T-helper 2 cell treated with Interferon-gamma antibody and Interleukin-4, amounts not matched to agents 100 ng/mL and 5 ng/mL, for 36 hours (primary cell): ENCODE data around the gene KCNIP3. TPM values are rescaled to one million over a fixed set of nuclear protein-coding genes. Genes with fewer than 3 reads are reported as not detected.

Experiments
- intact Hi-C: fragments of 100-400 bp; cut with micrococcal nuclease; formaldehyde crosslinking; loops from one replicate; pipeline ENCODE4 v1.15.1; 2023
- total RNA-seq: library from RNA; stranded (reverse); gene quantifications from 2 replicates; pipeline ENCODE4 v1.2.3, GENCODE V29; 2022

KCNIP3 gene
- total RNA-seq, 1 donor from 2014 or later = not detected

GRCh38 chr2:95312543-95313201 is 15.5 kb downstream of the KCNIP3 start:
- intact Hi-C loops = no loop called here

GRCh38 chr2:95313296-95314131 is 16.4 kb downstream of the KCNIP3 start:
- intact Hi-C loops = no loop called here

GRCh38 chr2:95314598-95314963 is 17.4 kb downstream of the KCNIP3 start:
- intact Hi-C loops = no loop called here

- intact Hi-C loops = no loop called here
These were observed 17.9 kb downstream of the KCNIP3 start for GRCh38 chr2:95314964-95315611.

- intact Hi-C loops = no loop called here
These were observed 18.8 kb downstream of the KCNIP3 start for GRCh38 chr2:95315801-95316411.

GRCh38 chr2:95316466-95317122 is 19.4 kb downstream of the KCNIP3 start:
- intact Hi-C loops = no loop called here

- intact Hi-C loops = no loop called here
These were observed 20.0 kb downstream of the KCNIP3 start for GRCh38 chr2:95317123-95317500.

- intact Hi-C loops = no loop called here
These were observed 20.7 kb downstream of the KCNIP3 start for GRCh38 chr2:95317665-95318425.

GRCh38 chr2:95318431-95319220 is 21.5 kb downstream of the KCNIP3 start:
- intact Hi-C loops = no loop called here

GRCh38 chr2:95319481-95320343 is 22.6 kb downstream of the KCNIP3 start:
- intact Hi-C loops = loop anchor here (5.0 kb wide), 1 partner anchor 248 kb away; no protein-coding TSS in a partner anchor

GRCh38 chr2:95320344-95320712 is 23.2 kb downstream of the KCNIP3 start:
- intact Hi-C loops = loop anchor here (5.0 kb wide), 1 partner anchor 247 kb away; no protein-coding TSS in a partner anchor

GRCh38 chr2:95320986-95321767 is 24.0 kb downstream of the KCNIP3 start:
- intact Hi-C loops = loop anchor here (5.0 kb wide), 1 partner anchor 246 kb away; no protein-coding TSS in a partner anchor

GRCh38 chr2:95323347-95324155 is 26.4 kb downstream of the KCNIP3 start:
- intact Hi-C loops = loop anchor here (5.0 kb wide), 1 partner anchor 244 kb away; no protein-coding TSS in a partner anchor

- intact Hi-C loops = no loop called here
These were observed 27.9 kb downstream of the KCNIP3 start for GRCh38 chr2:95325026-95325425.

- intact Hi-C loops = no loop called here
These were observed 28.7 kb downstream of the KCNIP3 start for GRCh38 chr2:95325590-95326432.
